Mucosa of rectum (tissue), 2 donors: ENCODE results near the gene CCDC40.
A peak's percentile ranks its signal among the peaks of the same experiment; 100 is the strongest.

ENCODE experiments used
- H3K27ac ChIP-seq, 2 donors: one replicate each; pipeline ENCODE4 v1.7.0; 2013; ENCODE audit warnings: inconsistent platforms in 2 of 2, low read depth in 2 of 2, low read length in 2 of 2
- H3K27me3 ChIP-seq, 2 donors: one replicate each; pipeline ENCODE4 v1.7.0; 2013; ENCODE audit warnings: low read length in 2 of 2; ENCODE audit not compliant: control insufficient read depth in 2 of 2, insufficient read depth in 2 of 2
- H3K36me3 ChIP-seq, 2 donors: one replicate each; pipeline ENCODE4 v1.7.0; 2013; ENCODE audit warnings: low read length in 2 of 2; ENCODE audit not compliant: control insufficient read depth in 2 of 2, insufficient read depth in 2 of 2
- H3K4me1 ChIP-seq, 2 donors: one replicate each; pipeline ENCODE4 v1.7.0; 2013; ENCODE audit warnings: low read length in 2 of 2, mild to moderate bottlenecking in 1 of 2; ENCODE audit not compliant: control insufficient read depth in 2 of 2, insufficient read depth in 2 of 2
- H3K4me3 ChIP-seq, 2 donors: one replicate each; pipeline ENCODE4 v1.7.0; 2013; ENCODE audit warnings: low read length in 2 of 2
- H3K9ac ChIP-seq, 2 donors: one replicate each; pipeline ENCODE4 v1.7.0; 2013; ENCODE audit warnings: low read length in 2 of 2, low read depth in 1 of 2, mild to moderate bottlenecking in 1 of 2
- H3K9me3 ChIP-seq, 2 donors: one replicate each; pipeline ENCODE4 v1.7.0; 2013; ENCODE audit warnings: low read length in 2 of 2; ENCODE audit not compliant: control insufficient read depth in 2 of 2
- donor health status: healthy.
- donor health status: Normal muscosa, but diverticular disease.

CCDC40 gene

DNA sequence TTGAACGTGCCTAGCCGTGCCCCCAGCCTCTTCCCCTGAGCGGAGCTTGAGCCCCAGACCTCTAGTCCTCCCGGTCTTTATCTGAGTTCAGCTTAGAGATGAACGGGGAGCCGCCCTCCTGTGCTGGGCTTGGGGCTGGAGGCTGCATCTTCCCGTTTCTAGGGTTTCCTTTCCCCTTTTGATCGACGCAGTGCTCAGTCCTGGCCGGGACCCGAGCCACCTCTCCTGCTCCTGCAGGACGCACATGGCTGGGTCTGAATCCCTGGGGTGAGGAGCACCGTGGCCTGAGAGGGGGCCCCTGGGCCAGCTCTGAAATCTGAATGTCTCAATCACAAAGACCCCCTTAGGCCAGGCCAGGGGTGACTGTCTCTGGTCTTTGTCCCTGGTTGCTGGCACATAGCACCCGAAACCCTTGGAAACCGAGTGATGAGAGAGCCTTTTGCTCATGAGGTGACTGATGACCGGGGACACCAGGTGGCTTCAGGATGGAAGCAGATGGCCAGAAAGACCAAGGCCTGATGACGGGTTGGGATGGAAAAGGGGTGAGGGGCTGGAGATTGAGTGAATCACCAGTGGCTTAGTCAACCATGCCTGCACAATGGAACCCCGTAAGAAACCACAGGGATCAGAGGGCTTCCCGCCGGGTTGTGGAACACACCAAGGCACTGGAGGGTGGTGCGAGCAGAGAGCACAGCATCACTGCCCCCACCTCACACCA, 65.7 kb downstream of the CCDC40 start:
- Histone ChIP-seq H3K36me3 (no peaks in the 10 kb centered on the region), H3K27me3 (no peaks in the 10 kb centered on the region), H3K27ac (peak overlapping the region; percentile 73 to 76), H3K4me3 (peak overlapping the region; percentile 89 to 94), H3K9me3 (no peaks in the 10 kb centered on the region), H3K4me1 (peaks cover 4 to 9% of the 10 kb centered on the region in 2 donors), H3K9ac (peak overlapping the region; percentile 81 to 86)

DNA sequence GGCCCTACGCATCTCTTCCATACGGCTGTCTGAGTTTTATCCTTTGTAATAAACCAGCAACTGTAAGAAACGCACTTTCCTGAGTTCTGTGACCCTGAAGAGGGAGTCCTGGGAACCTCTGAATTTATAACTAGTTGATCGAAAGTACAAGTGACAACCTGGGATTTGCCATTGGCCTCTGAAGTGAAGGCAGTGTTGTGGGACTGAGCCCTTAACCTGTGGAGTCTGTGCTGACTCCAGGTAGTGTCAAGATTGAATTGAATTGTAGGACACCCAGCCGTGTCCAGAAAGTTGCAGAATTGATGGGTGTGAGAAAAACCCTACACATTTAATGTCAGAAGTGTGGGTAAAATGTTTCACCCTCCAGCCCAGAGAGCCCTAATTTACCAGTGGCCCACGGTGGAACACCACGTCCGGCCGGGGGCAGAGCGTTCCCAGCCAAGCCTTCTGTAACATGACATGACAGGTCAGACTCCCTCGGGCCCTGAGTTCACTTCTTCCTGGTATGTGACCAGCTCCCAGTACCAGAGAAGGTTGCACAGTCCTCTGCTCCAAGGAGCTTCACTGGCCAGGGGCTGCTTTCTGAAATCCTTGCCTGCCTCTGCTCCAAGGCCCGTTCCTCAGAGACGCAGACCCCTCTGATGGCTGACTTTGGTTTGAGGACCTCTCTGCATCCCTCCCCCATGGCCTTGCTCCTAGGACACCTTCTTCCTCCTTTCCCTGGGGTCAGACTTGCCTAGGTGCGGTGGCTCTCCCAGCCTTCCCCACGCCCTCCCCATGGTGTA, 66.4 kb downstream of the CCDC40 start:
- Histone ChIP-seq H3K27ac (no peak overlapping the region), H3K4me3 (peak overlapping the region in 1 of 2 donors; percentile 94)

DNA sequence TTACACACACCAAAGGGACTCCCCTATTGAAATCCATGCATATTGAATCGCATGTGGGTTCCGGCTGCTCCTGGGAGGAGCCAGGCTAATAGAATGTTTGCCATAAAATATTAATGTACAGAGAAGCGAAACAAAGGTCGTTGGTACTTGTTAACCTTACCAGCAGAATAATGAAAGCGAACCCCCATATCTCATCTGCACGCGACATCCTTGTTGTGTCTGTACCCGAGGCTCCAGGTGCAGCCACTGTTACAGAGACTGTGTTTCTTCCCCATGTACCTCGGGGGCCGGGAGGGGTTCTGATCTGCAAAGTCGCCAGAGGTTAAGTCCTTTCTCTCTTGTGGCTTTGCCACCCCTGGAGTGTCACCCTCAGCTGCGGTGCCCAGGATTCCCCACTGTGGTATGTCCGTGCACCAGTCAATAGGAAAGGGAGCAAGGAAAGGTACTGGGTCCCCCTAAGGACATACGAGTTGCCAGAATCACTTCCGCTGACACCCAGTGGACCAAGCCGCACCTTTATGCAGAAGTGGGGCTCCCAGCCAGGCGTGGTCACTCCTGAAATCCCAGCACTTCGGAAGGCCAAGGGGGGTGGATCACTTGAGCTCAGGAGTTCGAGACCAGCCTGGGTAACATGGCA, 67.1 kb downstream of the CCDC40 start:
- H3K4me3 ChIP-seq = no peak overlapping the region
- H3K4me1 ChIP-seq = peaks cover 4 to 9% of the 10 kb centered on the region in 2 donors
- H3K27ac ChIP-seq = no peak overlapping the region
- H3K27me3 ChIP-seq = no peaks in the 10 kb centered on the region
- H3K9me3 ChIP-seq = no peaks in the 10 kb centered on the region
- no peaks in the 10 kb centered on the region for H3K36me3 ChIP-seq
- no peak overlapping the region for H3K9ac ChIP-seq

More for the DNA sequence above, 66.4 kb downstream of the CCDC40 start:
- Histone ChIP-seq H3K9ac (no peak overlapping the region), H3K4me1 (peaks cover 4 to 9% of the 10 kb centered on the region in 2 donors), H3K9me3 (no peaks in the 10 kb centered on the region), H3K27me3 (no peaks in the 10 kb centered on the region), H3K36me3 (no peaks in the 10 kb centered on the region)

DNA sequence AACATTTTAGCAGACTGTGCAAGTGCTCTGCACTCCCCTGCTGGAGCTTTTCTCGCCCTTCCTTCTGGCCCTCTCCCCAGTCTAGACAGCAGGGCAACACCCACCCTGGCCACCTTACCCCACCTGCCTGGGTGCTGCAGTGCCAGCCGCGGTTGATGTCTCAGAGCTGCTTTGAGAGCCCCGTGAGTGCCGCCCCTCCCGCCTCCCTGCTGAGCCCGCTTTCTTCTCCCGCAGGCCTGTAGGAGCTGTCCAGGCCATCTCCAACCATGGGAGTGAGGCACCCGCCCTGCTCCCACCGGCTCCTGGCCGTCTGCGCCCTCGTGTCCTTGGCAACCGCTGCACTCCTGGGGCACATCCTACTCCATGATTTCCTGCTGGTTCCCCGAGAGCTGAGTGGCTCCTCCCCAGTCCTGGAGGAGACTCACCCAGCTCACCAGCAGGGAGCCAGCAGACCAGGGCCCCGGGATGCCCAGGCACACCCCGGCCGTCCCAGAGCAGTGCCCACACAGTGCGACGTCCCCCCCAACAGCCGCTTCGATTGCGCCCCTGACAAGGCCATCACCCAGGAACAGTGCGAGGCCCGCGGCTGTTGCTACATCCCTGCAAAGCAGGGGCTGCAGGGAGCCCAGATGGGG, 68.0 kb downstream of the CCDC40 start:
- no peaks in the 10 kb centered on the region for H3K36me3 ChIP-seq
- no peak overlapping the region for H3K27ac ChIP-seq
- no peak overlapping the region for H3K4me3 ChIP-seq
- peaks cover 4 to 9% of the 10 kb centered on the region in 2 donors for H3K4me1 ChIP-seq
- H3K9me3 ChIP-seq = no peaks in the 10 kb centered on the region
- H3K27me3 ChIP-seq = no peaks in the 10 kb centered on the region
- H3K9ac ChIP-seq = no peak overlapping the region

DNA sequence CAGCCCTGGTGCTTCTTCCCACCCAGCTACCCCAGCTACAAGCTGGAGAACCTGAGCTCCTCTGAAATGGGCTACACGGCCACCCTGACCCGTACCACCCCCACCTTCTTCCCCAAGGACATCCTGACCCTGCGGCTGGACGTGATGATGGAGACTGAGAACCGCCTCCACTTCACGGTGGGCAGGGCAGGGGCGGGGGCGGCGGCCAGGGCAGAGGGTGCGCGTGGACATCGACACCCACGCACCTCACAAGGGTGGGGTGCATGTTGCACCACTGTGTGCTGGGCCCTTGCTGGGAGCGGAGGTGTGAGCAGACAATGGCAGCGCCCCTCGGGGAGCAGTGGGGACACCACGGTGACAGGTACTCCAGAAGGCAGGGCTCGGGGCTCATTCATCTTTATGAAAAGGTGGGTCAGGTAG, 68.5 kb downstream of the CCDC40 start:
- no peaks in the 10 kb centered on the region for H3K36me3 ChIP-seq
- H3K9me3 ChIP-seq = no peaks in the 10 kb centered on the region
- no peak overlapping the region for H3K9ac ChIP-seq
- no peak overlapping the region for H3K27ac ChIP-seq
- no peak overlapping the region for H3K4me3 ChIP-seq
- H3K27me3 ChIP-seq = no peaks in the 10 kb centered on the region
- H3K4me1 ChIP-seq = peaks cover 4 to 9% of the 10 kb centered on the region in 2 donors

DNA sequence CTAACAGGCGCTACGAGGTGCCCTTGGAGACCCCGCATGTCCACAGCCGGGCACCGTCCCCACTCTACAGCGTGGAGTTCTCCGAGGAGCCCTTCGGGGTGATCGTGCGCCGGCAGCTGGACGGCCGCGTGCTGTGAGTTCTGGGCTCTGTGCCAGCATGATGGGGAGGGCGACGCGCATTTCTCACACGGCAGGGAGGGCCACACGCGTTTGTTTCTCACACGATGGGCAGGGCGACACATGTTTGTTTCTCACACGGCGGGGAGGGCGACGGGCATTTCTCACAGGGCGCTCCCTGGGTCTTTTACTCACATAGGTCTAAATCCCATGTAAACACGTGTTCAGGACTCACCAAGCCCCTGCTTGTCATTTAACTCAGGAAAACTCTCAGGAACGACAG, 69.3 kb downstream of the CCDC40 start:
- H3K27ac ChIP-seq = no peak overlapping the region
- H3K36me3 ChIP-seq = no peaks in the 10 kb centered on the region
- peaks cover 4 to 6% of the 10 kb centered on the region in 2 donors for H3K4me1 ChIP-seq
- H3K4me3 ChIP-seq = no peak overlapping the region
- no peaks in the 10 kb centered on the region for H3K9me3 ChIP-seq
- no peaks in the 10 kb centered on the region for H3K27me3 ChIP-seq
- H3K9ac ChIP-seq = no peak overlapping the region

DNA sequence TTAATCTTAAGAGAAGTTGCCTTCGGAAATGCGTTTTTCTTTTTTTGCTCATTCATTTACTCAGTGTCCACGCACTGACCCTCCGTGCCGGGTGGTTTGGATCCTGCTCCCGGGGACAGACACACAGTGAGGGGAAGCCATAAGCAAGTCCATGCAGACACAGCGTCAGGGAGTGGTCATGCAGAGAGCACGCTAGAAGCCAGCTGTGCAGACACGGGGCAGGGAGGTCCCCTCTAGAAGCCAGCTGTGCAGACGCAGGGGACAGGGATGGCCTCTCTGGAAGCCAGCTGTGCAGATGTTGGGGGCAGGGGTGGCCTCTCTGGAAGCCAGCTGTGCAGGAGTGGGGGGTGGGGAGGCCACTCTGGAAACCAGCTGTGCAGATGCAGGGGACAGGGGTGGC, 69.7 kb downstream of the CCDC40 start:
- no peak overlapping the region for H3K27ac ChIP-seq
- no peak overlapping the region for H3K9ac ChIP-seq
- H3K27me3 ChIP-seq = no peaks in the 10 kb centered on the region
- peaks cover 4 to 5% of the 10 kb centered on the region in 2 donors for H3K4me1 ChIP-seq
- no peak overlapping the region for H3K4me3 ChIP-seq
- no peaks in the 10 kb centered on the region for H3K36me3 ChIP-seq
- no peaks in the 10 kb centered on the region for H3K9me3 ChIP-seq

DNA sequence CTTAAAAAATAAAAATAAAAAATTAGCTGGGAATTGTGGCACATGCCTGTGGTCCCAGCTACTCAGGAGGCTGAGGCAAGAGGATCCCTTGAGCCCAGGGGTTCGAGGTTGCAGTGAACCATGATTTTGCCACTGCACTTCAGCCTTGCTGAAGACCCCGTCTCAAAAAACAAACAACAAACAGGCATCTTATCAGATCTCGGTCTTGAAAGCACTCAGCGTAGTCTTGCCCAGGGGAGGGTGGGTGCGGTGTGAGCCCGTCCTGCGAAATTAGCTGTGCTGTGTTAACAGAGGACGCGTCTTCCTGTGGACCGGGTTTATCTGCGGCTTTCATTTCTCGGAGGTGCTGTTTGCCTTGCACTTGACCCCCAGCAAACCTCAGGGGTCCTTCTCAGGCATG, 70.3 kb downstream of the CCDC40 start:
- Histone ChIP-seq H3K9me3 (no peaks in the 10 kb centered on the region), H3K27me3 (no peaks in the 10 kb centered on the region), H3K27ac (no peak overlapping the region), H3K36me3 (no peaks in the 10 kb centered on the region), H3K9ac (no peak overlapping the region), H3K4me1 (peaks cover 3 to 5% of the 10 kb centered on the region in 2 donors), H3K4me3 (no peak overlapping the region)

DNA sequence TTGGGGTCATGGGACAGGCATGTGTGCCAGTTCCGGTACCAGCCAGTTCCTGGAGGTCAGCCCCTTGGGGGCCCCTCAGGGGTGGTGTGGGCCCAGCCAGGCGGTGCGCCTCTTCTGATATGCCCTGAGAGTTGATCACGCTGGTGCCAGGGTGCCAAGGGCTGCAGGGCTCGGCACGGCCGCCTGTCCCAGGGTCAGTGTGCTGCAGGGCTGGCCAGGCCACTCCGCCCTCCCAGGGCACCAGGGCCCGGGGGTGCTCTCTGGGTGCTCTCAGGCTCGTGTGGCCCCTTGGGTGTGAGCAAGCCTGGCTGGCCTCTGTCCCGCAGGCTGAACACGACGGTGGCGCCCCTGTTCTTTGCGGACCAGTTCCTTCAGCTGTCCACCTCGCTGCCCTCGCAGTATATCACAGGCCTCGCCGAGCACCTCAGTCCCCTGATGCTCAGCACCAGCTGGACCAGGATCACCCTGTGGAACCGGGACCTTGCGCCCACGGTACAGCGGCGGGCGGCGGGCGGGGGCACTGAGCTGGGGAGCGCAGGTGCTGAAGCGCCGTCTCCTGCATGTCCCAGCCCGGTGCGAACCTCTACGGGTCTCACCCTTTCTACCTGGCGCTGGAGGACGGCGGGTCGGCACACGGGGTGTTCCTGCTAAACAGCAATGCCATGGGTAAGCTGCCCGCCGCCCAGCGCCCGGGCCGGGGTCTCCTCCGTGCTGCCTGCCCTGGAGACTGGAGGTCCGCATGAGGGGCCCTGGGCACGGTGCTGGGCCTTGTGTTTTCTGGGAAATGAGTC, 71.0 kb downstream of the CCDC40 start:
- Histone ChIP-seq H3K27me3 (no peaks in the 10 kb centered on the region), H3K9ac (no peak overlapping the region), H3K36me3 (no peaks in the 10 kb centered on the region)

More for the DNA sequence above, 71.0 kb downstream of the CCDC40 start:
- Histone ChIP-seq H3K9me3 (no peaks in the 10 kb centered on the region), H3K27ac (no peak overlapping the region), H3K4me3 (no peak overlapping the region), H3K4me1 (no peaks in the 10 kb centered on the region)
